Keratinocyte (primary cell): ENCODE measurements around the gene PRPF39. TPM values are rescaled to one million over a fixed set of nuclear protein-coding genes. Genes with fewer than 3 reads are reported as not detected.

ENCODE experiments used
- DNase-seq: peaks from one replicate; pipeline ENCODE4 v3.0.0-alpha.2; 2011; ENCODE audit warnings: low read depth, missing footprints, low spot score
- FAIRE-seq: peaks from 2 replicates; lab custom pipeline; 2011; peaks lifted over from hg19 to GRCh38; lab: Jason Lieb, UNC
- H2AFZ ChIP-seq: 2 replicates; pipeline ENCODE4 v1.6.0; 2012; ENCODE audit warnings: low read length, control low read depth, inconsistent platforms; ENCODE audit not compliant: control insufficient read depth
- H3K27ac ChIP-seq: 2 replicates; pipeline ENCODE4 v1.5.1; 2011; ENCODE audit warnings: low read length; ENCODE audit not compliant: control insufficient read depth, insufficient read depth
- H3K27me3 ChIP-seq: 3 replicates; pipeline ENCODE4 v1.6.0; 2011; ENCODE audit warnings: low read length; ENCODE audit not compliant: control insufficient read depth, insufficient read depth; ENCODE audit errors: extremely low read depth
- H3K36me3 ChIP-seq, 2 experiments: 2 replicates in 1 of 2; 3 replicates in 1 of 2; pipeline ENCODE4 v1.5.1; 2011; ENCODE audit warnings: low read length in 2 of 2, mild to moderate bottlenecking in 1 of 2; ENCODE audit not compliant: control insufficient read depth in 2 of 2, insufficient read depth in 2 of 2; ENCODE audit errors: extremely low read depth in 1 of 2
- H3K4me1 ChIP-seq: 3 replicates; pipeline ENCODE4 v1.5.1; 2011; ENCODE audit warnings: low read length; ENCODE audit not compliant: control insufficient read depth, insufficient read depth; ENCODE audit errors: extremely low read depth
- H3K4me2 ChIP-seq: 3 replicates; pipeline ENCODE4 v1.6.0; 2011; ENCODE audit warnings: low read depth, low read length; ENCODE audit not compliant: control insufficient read depth, insufficient read depth; ENCODE audit errors: extremely low read depth
- H3K4me3 ChIP-seq, 3 experiments: fragments of 200-600 bp in 1 of 3; sonication (generic) in 1 of 3; 2 replicates in 2 of 3; 3 replicates in 1 of 3; pipeline ENCODE4 v1.5.1; 2011 to 2016; ENCODE audit warnings: low read length in 3 of 3, mild to moderate bottlenecking in 3 of 3, control low read depth in 2 of 3, inconsistent platforms in 1 of 3, low read depth in 1 of 3, mixed read lengths in 1 of 3, mixed run types in 1 of 3, moderate library complexity in 1 of 3; ENCODE audit not compliant: control insufficient read depth in 2 of 3, insufficient read depth in 2 of 3; ENCODE audit errors: extremely low read depth in 1 of 3
- H3K79me2 ChIP-seq: 2 replicates; pipeline ENCODE4 v1.6.0; 2012; ENCODE audit warnings: low read length; ENCODE audit not compliant: control insufficient read depth, insufficient read depth
- H3K9ac ChIP-seq: 3 replicates; pipeline ENCODE4 v1.6.0; 2011; ENCODE audit warnings: low read length; ENCODE audit not compliant: control insufficient read depth, insufficient read depth; ENCODE audit errors: extremely low read depth
- H3K9me1 ChIP-seq: 3 replicates; pipeline ENCODE4 v1.6.0; 2011; ENCODE audit warnings: low read length; ENCODE audit not compliant: control insufficient read depth, insufficient read depth; ENCODE audit errors: extremely low read depth
- H3K9me3 ChIP-seq: 2 replicates; pipeline ENCODE4 v1.5.1; 2012; ENCODE audit warnings: low read depth, low read length; ENCODE audit not compliant: control insufficient read depth
- H4K20me1 ChIP-seq: 3 replicates; pipeline ENCODE4 v1.6.0; 2011; ENCODE audit warnings: low read length; ENCODE audit not compliant: control insufficient read depth, insufficient read depth; ENCODE audit errors: extremely low read depth
- CTCF ChIP-seq, 3 experiments: IDR thresholded peaks in 1 of 3; conservative IDR thresholded peaks in 1 of 3; optimal IDR thresholded peaks in 1 of 3; 2 replicates in 2 of 3; 3 replicates in 1 of 3; pipeline versions ENCODE3 to v1.5.1; 2011; ENCODE audit warnings: low read length in 3 of 3, mild to moderate bottlenecking in 3 of 3, moderate library complexity in 2 of 3, control low read depth in 1 of 3, inconsistent platforms in 1 of 3; ENCODE audit not compliant: insufficient read depth in 2 of 3; ENCODE audit errors: extremely low read depth in 1 of 3
- EZH2 ChIP-seq: IDR thresholded peaks from one replicate; pipeline ENCODE4 v1.6.1; 2012; ENCODE audit warnings: inconsistent platforms, mild to moderate bottlenecking, low read length, moderate library complexity
- dilution Hi-C: fragments of 300-500 bp; cut with MboI; formaldehyde crosslinking; loops from one replicate; pipeline ENCODE4 v1.7.0; 2020; ENCODE audit warnings: low sequenced_read_pairs; ENCODE audit not compliant: extremely low pct_ligation_motif_present
- polyA plus RNA-seq, 5 experiments: library from polyadenylated mRNA; depleted of rRNA in 3 of 5; stranded (reverse) in 3 of 5; stranded (forward) in 1 of 5; unstranded in 1 of 5; fragments of >200 nt; gene quantifications; 1 replicate in 1 of 5; 2 replicates in 3 of 5; 3 replicates in 1 of 5; pipeline versions ENCODE4 v1.2.1 to v1.2.3, GENCODE V29; 2011 to 2012; ENCODE audit warnings: missing spikeins in 2 of 5, low read depth in 1 of 5, low replicate concordance in 1 of 5

PRPF39 gene
- polyA plus RNA-seq, 1 donor (not counting 4 experiments of a cell fraction or from before 2014, with no cell fraction given): 45.5 TPM

- Histone ChIP-seq H3K9ac (peak overlapping the region; percentile 96), H3K4me1 (peaks cover 23% of the 10 kb centered on the region)
- FAIRE-seq: no peak
These were observed 51.2 kb downstream of the PRPF39 start for GRCh38 chr14:45135156-45135555.

GRCh38 chr14:45135659-45136395, 51.9 kb downstream of the PRPF39 start, which contains the start of gene FANCM:
Gene FANCM (plus strand): TSS chr14:45135930. CDS start chr14:45136032, 102 bp downstream.
- H3K4me3 ChIP-seq: peak within 1 kb of the TSS; percentile 87 to 99 (median 95)
- H3K9me3 ChIP-seq: no peaks in the 10 kb centered on the region
- FAIRE-seq: peak; percentile 81
- peak; percentile 52 for DNase-seq
- H3K4me2 ChIP-seq: peak within 1 kb of the TSS; percentile 96
- dilution Hi-C loops: no loop called here
- TF ChIP-seq EZH2 (no peak), CTCF (optimal IDR thresholded peaks at IDR 0.05 in 1 of 3, IDR thresholded peaks at IDR 0.05 in 1 of 3, conservative IDR thresholded peaks at IDR 0.05 in 1 of 3; ENCODE audit: extremely low read depth in 1 of 3, insufficient read depth in 2 of 3, low read length in 3 of 3) (no peak)
- peak within 1 kb of the TSS; percentile 99 for H2AFZ ChIP-seq
- no peaks in the 10 kb centered on the region for H3K9me1 ChIP-seq
- H3K79me2 ChIP-seq: peaks cover 68% of the 10 kb centered on the region
- peaks cover 30% of the 10 kb centered on the region for H3K4me1 ChIP-seq
- peak within 1 kb of the TSS; percentile 92 for H3K27ac ChIP-seq
- H3K27me3 ChIP-seq: no peaks in the 10 kb centered on the region
- no peaks in the 10 kb centered on the region for H3K36me3 ChIP-seq
- peak within 1 kb of the TSS; percentile 96 for H3K9ac ChIP-seq
- H4K20me1 ChIP-seq: no peaks in the 10 kb centered on the region

More at GRCh38 chr14:45135156-45135555, 51.2 kb downstream of the PRPF39 start:
- Histone ChIP-seq H3K9me3 (no peaks in the 10 kb centered on the region), H3K79me2 (peaks cover 64% of the 10 kb centered on the region), H4K20me1 (no peaks in the 10 kb centered on the region), H3K27ac (peak overlapping the region; percentile 92), H3K36me3 (no peaks in the 10 kb centered on the region), H3K9me1 (no peaks in the 10 kb centered on the region), H2AFZ (peak overlapping the region; percentile 96), H3K27me3 (no peaks in the 10 kb centered on the region), H3K4me3 (peak overlapping the region; percentile 87 to 99 (median 95)), H3K4me2 (peak overlapping the region; percentile 96)
- dilution Hi-C loops: no loop called here
- no peak for DNase-seq
- TF ChIP-seq EZH2: no peak
- no peak for TF ChIP-seq CTCF (optimal IDR thresholded peaks at IDR 0.05 in 1 of 3, IDR thresholded peaks at IDR 0.05 in 1 of 3, conservative IDR thresholded peaks at IDR 0.05 in 1 of 3; ENCODE audit: extremely low read depth in 1 of 3, insufficient read depth in 2 of 3, low read length in 3 of 3)
